ENCODE data around the gene IGFLR1.

GRCh38 chr19:35695895-35696422, 46.3 kb downstream of the IGFLR1 start:
- no peak for TF ChIP-seq EZH2 (IDR thresholded peaks at IDR 0.05; ENCODE audit: borderline replicate concordance, low read length)
- no peak for TF ChIP-seq CTCF (IDR thresholded peaks at IDR 0.05; ENCODE audit: low read length)

All from OCI-LY1 (cell line).